ENCODE results near the gene STAT1. TPM values are rescaled to one million over a fixed set of nuclear protein-coding genes. Genes with fewer than 3 reads are reported as not detected.

STAT1 gene
- total RNA-seq, 1 donor from 2014 or later, result 789 TPM

DNA sequence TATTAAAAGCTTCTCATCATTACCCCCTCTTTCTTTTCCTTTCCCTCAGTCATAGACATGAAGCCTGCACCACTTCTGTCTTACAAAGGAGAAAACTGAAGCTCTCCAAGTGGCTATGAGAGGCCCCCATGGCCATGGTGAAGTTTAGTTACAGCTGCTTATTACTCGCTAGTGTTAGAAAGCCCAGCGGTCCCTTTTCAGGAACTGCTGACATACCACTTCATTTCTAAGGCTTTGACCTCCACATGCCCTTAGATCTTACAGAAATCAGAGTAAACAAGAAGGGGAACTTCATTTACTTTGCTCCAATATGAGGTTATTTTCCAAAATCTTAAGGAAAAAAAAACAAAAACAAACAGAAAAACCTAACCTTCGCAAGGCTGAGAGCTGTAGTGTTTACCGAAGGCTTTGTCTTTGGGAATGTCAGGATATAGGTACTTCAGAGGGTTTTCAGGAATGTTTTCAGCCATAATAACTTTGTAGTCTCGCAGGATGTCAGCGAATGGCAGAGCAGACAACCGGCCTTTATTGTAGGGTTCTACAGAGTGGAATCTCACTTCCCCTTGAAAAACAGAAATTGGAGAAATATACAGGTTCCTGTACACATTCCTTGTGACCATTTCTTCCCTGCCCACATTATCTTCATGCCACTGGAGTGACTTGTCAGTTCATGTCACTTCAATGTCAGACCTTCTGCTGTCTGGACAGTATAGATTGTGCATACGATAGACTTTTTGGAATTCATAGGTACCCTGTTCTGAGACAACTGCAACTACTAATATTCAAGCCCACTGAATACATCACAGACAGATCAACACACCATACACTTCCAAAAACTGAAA is 18.8 kb upstream of the STAT1 start:
- intact Hi-C loops (cut with micrococcal nuclease), result loop anchor here (5.0 kb wide), 1 partner anchor 251 kb away; no protein-coding TSS in a partner anchor

DNA sequence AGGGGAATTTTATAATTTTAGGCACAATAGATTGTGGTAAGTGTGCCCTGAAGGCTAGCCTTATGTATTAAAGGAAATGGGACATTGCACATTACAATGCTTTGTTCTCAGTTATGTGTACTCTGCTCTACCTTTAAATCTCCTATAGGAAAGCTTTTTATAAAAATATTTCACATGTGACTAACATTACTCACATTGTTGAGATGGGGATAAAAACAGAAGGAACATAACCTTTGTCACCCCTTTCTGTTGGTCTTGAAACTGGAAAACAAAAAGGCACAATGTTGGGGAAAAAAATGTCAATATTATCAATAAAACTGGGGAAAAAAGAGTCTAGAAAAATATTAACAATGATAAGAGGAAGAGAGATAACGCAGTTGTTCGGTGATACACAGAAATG is 17.3 kb upstream of the STAT1 start:
- intact Hi-C loops (cut with micrococcal nuclease), result loop anchor here (2.0 to 5.0 kb wide), 2 partner anchors 34 to 249 kb away; no protein-coding TSS in a partner anchor

DNA sequence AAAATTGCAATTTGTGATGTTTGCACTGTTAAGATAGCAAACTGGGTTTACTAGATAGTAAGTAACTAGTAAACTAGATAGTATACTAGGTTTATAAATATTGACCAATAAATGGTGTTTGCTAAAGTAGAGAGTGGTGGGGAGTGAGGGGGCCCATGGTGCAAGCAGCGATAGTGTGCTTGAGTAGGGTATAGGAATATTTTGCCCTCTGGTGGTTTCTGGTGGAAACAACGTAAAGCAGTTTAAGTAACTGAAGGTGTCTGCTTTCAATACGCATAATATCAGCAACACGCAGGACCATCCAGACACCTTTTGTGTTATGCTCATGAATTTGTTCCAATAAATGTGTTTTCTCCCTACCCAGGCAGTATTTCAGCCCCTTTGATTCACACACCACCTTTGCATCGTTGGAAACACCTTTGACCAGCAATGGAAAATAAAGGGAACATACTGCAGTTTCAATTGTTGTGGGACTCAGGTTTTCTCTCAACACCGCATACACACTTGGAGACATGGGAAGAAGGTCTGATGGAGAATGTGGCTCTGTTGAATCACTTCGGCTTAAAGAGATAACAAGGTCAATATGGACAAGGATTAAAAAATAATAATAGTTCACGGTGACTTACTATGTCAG is 16.7 kb upstream of the STAT1 start:
- intact Hi-C loops (cut with micrococcal nuclease), result loop anchor here (1.0 to 5.0 kb wide), 4 partner anchors 10 to 248 kb away; partner anchors contain the start of gene STAT1

DNA sequence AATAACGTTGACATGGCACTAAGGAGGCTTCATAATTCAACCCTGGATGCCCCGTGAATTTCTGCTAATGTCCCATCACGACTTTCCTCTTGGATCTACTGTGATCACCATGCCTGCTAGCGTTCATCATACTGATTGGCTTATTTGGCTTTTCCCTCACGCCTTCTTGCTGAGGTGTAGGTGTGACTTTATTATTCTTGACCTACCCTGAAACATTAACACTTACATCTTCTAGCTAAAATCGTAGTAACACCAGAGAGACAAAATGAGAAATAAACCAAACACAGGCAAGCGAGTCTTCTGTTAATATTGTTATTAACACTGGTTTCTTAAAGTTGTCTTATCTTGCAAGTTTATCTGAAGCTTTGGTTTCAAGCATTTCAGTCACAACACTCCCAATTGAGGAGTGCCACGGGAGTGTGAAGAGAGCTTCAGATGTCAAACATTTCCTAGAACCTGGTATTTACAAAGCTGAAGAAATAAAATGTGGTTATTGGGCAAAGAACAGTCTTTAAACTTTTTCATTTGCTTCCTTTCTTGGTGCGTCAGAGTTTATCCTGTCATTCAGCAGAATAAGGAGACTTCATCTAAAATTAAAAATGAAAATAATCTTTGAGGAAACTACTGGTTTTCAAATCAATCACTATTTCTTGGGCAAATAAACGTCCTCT is 15.4 kb upstream of the STAT1 start:
- intact Hi-C loops (cut with micrococcal nuclease), result no loop called here

DNA sequence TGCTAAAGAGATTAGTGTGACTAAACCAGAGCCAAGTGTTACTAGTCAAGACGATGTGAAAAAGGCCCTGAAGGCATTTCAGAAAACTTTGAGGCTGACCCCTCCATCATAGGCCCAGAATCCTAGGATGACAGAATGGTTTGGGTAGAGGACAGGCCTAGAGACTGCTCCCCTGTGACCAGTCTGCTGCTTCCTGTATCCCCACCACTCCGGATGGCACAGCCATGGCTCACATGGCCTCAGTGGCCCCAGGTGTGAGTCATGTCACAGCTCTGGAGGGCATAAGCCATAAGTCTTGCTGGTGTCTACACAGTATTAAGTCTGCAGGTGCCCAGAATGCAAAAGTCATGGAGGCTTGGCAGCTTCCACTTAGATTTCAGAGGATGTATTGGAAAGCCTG is 12.4 kb upstream of the STAT1 start:
- intact Hi-C loops (cut with micrococcal nuclease), result no loop called here

DNA sequence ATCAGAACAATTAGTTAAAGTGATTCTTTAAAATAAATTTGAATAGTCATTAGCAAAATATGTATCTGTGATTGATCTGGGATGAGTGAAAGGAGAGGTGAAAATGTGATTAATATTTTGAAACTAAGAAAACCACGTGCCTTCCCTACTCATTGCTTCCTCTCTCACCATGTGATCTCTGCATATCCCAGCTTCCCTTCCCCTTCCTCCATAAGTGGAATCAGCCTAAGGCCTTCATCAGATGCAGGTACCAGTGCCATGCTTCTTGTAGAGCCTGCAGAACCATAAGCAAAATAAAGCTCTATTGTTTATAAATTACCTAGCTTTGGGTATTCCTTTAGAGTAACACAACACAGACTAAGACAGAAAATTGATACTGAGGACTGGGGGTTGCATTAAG is 11.2 kb upstream of the STAT1 start:
- intact Hi-C loops (cut with micrococcal nuclease), result no loop called here

DNA sequence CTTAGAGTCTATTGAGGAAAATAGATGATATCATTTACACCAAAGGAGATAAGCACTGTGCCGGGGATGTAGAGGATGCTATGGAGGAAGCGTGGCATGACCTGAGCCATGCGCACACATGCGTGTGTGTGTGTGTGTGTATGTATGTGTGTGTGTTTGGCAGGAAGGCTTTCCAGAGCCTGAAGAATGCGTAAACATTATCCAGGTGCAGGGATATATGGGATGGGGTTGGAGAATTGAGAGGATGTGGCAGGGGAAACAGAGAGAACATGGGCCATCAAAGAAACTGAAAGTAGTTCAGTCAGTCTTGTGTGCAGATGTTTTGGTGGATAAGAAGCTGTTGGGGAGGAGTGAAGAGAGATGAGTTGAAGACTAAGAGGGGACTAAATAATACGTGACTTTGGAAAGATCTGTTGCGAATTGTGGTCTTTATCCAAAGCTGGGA is 9.3 kb upstream of the STAT1 start:
- intact Hi-C loops (cut with micrococcal nuclease), result loop anchor here (2.0 to 5.0 kb wide), 3 partner anchors 42 to 616 kb away; partner anchors contain the start of genes MFSD6 and NEMP2

DNA sequence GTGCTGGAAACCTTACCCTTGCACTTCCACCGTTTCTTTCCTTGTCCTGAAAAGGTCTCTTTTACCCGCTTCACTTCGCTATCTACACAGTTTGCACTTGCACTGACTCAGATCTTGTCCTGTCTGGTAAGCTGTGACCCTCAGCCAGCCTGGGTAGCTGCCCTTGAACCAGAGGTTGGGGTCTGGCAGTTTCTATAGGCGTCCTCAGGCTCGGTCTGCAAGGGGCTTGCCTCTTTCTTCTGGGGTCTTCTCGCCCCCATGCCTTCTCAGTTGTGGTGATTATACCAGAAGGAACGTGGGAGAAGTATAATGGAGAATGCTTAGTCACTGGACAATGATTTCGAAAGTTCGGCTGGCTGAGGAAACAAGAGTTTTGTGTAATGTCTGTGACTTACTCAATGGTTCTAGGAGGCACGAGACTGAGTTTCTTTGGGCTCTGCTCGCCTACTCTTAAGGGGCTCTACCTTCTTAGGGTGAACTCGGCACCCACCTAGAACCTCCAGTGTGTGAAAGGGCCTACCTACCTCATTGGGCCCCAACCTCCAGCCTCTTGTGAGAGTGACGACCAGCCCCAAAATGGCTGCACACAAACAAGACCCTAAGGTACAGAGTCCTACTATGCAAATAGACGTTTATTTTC is 6.9 kb upstream of the STAT1 start:
- intact Hi-C loops (cut with micrococcal nuclease), result loop anchor here (1.0 to 5.0 kb wide), 6 partner anchors 9 to 657 kb away; partner anchors contain the start of genes MFSD6, NABP1 and NEMP2

DNA sequence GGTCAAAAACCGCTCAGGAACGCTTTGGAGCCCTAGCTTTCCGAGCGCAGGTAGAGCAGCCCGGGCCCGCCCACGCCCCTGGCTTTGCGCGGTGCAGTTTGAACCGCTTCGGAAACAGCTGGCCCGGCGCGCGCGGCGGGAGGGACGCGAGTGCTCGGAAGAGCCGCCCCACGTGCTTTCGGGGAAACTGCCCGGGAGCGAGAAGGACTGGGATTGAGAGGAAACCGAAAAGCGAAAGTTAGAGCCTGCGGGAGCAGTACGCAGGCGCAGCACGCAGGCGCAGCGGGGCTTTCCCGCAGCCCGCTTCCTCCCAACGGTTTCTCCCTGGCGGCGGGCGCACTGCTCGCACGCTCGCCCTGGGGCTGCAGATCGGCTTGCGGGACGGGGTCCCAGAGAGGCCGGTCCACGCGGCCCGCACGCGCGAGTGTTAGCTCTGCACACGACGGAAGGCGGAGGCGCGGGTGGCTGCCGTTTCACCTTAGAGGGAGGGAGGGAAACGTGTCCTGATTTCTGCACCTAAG is 6.3 kb upstream of the STAT1 start:
- intact Hi-C loops (cut with micrococcal nuclease), result loop anchor here (1.0 to 5.0 kb wide), 6 partner anchors 10 to 658 kb away; partner anchors contain the start of genes MFSD6, NABP1 and NEMP2

DNA sequence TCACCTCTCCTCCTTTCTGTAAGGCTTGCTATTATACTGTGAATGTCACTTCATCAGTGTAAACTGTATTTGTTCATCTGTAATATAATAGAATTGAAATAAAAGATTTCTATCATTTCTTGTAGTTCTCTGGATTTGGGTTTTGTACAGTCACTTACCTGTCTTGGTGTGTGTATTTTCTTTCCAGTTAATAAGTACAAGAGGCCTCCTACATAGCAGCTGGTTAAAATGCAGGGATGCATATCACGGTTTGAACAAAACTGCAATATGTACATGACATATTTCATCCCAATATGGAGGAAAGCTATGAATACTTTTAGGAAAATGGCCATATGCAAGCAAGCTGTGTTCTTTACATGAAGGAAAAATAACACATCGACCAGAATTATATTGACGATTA is 5.4 kb upstream of the STAT1 start:
- intact Hi-C loops (cut with micrococcal nuclease), result no loop called here

DNA sequence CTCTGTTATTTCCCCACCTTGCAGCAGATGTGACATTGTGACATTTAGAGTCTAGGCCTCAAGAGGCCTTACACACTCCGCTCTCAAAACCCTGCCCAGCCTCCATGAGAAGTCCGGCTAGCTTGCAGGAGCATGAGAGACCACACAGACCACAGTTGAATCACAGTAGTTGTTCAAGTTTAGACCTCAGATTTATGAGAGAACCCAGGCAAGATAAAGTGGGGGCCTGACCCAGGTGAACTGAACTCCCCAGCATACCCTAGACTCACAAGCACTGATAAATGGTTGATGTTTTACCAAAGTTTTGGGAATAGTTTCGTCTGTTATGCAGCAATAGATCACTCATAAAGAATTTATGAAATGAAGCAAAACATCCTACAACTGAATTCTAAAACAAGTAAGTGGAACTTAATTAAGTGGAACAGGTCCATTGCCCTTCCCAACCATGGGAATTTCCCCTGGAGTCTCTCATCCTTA is 4.7 kb upstream of the STAT1 start:
- intact Hi-C loops (cut with micrococcal nuclease), result no loop called here

DNA sequence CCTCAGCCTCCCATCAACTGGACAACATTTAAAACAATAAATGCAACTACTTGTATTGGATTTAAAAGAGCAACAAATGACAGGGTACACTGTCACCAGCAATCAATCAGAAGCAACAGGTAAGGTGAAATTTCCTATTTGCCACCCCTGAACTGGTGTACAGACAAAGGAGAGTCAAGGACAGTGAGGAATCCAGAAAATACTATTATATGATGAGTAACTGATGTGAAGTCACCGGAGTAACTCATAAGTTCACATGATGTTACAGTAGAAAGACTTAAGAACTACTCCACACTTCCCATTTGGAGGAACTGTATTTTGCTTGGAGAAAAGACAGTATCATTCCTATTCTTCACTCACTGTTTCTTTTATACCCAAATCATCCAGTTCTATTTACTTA is 4.1 kb upstream of the STAT1 start:
- intact Hi-C loops (cut with micrococcal nuclease), result no loop called here

DNA sequence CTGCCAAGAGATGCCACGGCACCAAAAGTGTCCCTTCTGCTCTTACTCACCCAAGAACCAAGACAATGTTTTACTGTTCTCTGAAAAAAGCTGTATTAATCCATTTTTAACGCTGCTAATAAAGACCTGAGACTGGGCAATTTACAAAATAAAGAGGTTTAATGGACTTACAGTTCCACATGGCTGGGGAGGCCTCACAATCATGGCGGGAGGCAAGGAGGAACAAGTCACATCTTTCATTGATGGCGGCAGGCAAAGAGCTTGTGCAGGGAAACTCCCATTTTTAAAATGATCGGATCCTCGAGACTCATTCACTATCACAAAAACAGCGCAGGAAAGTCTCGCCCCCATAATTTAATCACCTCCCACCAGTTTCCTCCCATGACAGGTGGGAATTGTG is 1.9 kb upstream of the STAT1 start:
- intact Hi-C loops (cut with micrococcal nuclease), result no loop called here

DNA sequence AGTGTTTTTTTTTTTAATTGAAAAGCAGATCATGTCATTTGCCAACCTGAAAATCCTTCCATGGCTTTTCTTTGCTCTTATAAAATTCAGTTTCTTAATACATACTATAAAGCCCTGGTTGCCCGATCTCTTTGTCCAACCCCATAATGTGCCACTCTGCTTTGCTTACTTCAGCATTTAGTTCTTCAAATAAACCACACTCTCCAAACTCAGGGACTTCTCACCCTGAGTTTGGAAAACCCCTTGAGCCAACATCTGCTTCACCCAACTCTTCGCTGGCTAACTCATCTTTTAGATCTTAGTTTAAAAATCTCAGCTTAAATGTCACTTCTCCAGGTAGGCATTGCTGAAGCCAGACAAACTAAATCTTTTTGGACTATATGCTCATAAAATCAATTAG is 1.3 kb upstream of the STAT1 start:
- intact Hi-C loops (cut with micrococcal nuclease), result no loop called here

DNA sequence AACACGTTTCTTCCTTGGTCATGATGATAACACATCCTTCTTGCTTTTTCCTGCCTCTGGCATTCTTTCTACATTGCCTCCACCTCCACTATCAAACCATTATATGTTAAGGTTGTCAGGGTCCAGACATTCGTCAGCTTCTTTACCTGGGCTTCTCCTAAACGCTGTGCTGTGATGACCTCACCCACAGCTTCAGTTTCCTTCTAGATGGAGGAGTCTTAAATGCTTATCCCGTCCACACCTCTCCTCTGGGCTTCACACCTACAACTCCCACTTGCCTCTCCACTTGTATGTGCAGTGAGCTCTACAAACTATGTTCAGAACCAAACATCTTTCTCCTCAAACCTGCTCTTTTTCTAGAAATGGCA is 666 bp upstream of the STAT1 start:
- intact Hi-C loops (cut with micrococcal nuclease), result loop anchor here (1.0 to 5.0 kb wide), 6 partner anchors 8 to 1352 kb away; partner anchors contain the start of genes ASNSD1, GLS, ORMDL1 and PMS1

DNA sequence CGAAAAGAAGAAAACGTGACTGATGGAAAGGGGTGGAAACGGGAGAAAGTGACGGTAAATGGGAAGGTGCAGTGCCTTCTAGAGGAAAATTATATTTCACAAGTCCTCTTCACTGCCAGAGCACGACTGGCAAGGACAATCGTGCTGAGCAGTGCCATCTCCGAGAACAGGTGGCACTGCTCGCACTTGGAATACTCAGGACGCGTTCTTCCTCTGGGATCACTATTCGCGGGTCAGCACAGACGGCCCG is 364 bp downstream of the STAT1 start:
- intact Hi-C loops (cut with micrococcal nuclease), result loop anchor here (5.0 kb wide), 2 partner anchors 1231 to 1351 kb away; partner anchors contain the start of genes ASNSD1, ORMDL1 and PMS1

DNA sequence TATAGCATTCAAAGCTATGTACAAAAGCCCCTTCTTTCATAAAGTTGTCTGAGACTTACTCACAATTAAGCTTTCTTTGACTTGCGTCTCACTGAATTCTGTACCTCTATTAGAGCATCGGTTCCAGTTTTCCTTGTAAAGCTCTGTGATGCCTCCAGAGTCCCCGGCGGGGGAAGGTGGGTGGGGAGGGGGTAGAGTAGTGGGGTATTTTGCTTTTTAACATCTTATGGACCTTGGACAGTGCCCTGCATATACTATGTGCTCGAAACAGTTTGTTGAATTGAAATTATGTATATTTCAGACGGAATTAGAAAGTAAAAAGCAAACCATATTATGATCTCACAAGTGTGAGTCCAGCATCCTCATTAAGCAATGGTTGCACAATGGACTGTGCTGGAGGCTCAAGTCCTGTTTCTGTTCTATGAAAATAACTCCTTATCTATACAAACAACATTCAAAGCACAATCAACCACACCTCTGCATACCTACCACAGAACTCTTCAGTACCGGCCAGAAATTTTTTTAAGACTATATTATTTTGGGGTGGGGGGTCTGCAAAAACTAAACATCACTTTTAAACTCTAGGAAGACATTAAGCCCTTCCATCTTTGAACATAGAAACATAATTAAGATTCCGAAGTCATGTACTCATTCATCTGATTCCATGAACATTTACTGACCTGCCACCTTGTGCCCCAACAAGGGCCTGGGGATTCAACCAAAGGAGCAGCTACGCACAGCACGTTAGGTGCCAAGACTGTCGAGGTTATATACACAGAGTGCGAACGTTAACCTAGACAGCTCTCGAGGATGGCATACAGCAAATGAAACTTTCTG is 908 bp downstream of the STAT1 start:
- intact Hi-C loops (cut with micrococcal nuclease), result loop anchor here (5.0 kb wide), 2 partner anchors 1231 to 1351 kb away; partner anchors contain the start of genes ASNSD1, ORMDL1 and PMS1

DNA sequence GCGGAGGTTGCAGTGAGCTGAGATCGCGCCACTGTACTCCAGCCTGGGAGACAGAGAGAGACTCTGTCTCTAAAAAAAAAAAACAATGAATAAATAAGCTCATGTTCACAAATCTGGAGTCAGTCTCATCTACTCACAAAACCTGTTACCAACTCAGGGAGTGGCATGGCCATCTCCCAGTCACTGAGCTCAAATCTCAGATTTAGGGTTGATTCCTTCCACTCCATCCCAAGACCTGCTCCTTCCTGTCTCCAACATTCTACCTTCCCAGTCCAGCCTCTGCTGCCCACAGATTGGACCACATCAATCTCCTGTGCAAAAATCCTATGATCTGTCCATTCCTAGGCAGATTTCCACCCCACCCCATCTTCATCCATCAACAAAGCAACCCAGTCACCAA is 1.6 kb downstream of the STAT1 start:
- intact Hi-C loops (cut with micrococcal nuclease), result loop anchor here (5.0 kb wide), 2 partner anchors 1230 to 1350 kb away; partner anchors contain the start of genes ASNSD1, ORMDL1 and PMS1

Measured in T-helper 2 cell treated with Interferon-gamma antibody and Interleukin-4, amounts not matched to agents 100 ng/mL and 5 ng/mL, for 36 hours (primary cell).